Fibroblast of skin of left biceps (primary cell): ENCODE data around the gene MTX2.
"Not testable (repeated sequence)": the region's sequence is repeated elsewhere in the genome, so short reads cannot be mapped to it uniquely, and the experiment has no call there.

ENCODE experiments used
- DNase-seq, 2 experiments: peaks; one replicate each; pipeline ENCODE4 v3.0.0-alpha.2; 2013; ENCODE audit warnings: low read depth in 2 of 2

Gene MTX2

GRCh38 chr2:176373155-176373554 is 103.9 kb downstream of the MTX2 start:
- not testable (repeated sequence) for DNase-seq

GRCh38 chr2:176378323-176378722 is 109.1 kb downstream of the MTX2 start:
- no peak for DNase-seq

- no peak for DNase-seq
Measured at GRCh38 chr2:176380341-176380740, 111.1 kb downstream of the MTX2 start.

- DNase-seq: no peak
Measured at GRCh38 chr2:176383100-176383499, 113.9 kb downstream of the MTX2 start.

- DNase-seq: no peak
Measured at GRCh38 chr2:176383836-176384442, 114.7 kb downstream of the MTX2 start.

GRCh38 chr2:176385219-176385759 is 116.0 kb downstream of the MTX2 start:
- DNase-seq: no peak

GRCh38 chr2:176385838-176386237 is 116.6 kb downstream of the MTX2 start:
- no peak for DNase-seq
